Measurements from ENCODE around the gene OGFOD3.

Gene OGFOD3

GRCh38 chr17:82405051-82405450 lies 13.3 kb downstream of the OGFOD3 start:
- no peak for DNase-seq

- no peak for DNase-seq
Measured at GRCh38 chr17:82403662-82404660, 14.4 kb downstream of the OGFOD3 start.

DNA sequence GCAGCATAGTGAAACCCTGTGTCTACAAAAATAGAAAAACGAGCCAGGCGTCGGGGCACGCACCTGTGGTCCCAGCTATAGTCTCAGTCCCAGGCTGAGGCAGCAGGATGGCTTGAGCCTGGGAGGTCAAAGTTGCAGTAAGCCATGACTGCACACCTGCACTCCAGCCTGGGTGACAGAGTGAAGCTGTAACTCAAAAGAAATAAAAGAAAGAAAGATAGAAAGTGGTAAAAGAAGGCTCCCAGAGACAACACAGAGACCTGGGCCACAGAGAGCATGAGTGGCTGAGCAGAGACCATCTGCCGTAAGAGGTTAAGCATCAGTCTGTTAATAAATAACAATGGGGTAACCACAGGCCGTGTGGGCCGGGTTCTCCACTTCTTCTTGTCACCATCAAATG lies 15.5 kb downstream of the OGFOD3 start:
- DNase-seq, result no peak

DNA sequence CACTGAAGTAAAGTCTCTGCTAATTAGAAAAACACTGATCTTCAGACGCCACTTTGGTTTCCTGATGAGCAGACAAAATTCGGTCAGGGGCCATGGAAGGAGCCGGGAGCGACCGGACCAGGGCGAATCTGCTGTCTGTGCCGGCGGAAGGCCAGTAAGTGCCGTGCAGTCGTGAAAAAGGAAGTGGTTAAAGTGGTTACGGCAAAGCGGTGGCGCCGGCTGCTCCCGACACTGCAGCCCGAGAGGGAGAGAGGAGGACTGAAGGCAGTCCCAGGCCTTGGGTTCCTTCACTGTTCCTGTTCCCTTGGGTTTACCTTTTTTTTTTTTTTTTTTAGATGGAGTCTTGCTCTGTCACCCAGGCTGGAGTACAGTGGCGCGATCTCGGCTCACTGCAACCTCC lies 17.6 kb downstream of the OGFOD3 start:
- peak in 4 of 5 donors; percentile 28 to 69 (median 33) for DNase-seq

DNA sequence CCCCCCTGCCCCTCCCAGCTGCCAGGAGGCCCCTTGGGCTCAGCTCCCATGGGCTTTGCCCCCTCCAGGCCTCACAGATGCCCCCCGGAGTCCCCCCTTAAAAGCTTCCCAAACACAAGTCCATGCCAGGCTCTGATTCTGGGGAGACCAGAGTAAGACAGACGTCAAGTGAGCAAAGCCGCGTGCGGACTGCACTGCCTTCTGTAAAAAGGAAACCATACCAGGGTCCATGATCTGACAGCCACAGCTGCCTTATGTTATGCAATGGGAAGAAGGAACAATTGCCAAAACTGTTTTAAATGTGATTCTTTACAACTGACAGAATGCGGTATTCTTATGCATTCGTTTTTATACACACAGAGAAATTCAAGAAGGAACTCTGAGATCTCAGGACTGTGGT lies 18.2 kb downstream of the OGFOD3 start:
- no peak for DNase-seq

DNA sequence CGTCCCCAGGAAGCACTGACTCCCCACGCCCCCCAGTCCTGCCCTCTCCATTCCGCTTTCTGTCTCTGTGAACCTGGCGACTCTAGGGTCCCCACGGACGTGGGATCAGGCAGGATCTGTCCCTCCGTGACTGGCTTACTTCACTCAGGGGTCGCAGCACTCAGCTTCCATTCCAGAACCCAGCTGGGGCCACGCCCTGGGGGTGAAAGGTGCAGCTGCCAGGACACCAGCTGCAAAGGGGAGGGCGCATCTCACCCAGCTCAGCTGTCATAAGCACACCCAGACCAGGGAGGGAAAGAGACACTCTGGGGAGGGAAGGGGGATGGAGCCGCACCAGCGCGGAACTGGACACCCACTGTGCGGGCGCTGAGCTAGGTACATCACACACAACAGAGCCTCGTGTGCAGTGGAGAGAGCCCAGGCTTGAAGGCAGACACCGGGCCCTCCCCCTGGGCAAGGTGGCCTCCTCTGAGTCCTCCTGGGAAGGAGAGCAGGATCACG lies 18.7 kb downstream of the OGFOD3 start:
- DNase-seq, result no peak

DNA sequence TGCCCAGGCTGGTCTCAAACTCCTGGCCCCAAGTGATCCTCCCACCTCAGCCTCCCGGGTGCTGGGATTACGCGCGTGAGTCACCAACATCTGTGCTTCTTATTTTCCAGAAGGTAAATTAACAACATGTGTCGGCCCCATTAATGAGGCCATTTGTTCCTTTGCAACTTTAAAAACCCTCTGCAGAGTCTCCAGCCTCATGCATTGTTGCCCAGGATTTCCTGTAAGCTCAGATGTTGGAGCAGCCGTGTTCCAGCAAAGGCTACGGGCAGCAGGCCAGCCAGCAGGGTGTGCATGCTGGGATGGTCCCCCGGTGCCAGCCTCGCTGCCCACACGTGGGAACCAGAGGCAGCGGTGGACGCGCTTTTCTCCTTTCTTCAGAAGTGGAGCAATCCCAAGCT lies 19.3 kb downstream of the OGFOD3 start:
- DNase-seq, result no peak

- peak in 1 of 5 donors; percentile 9 for DNase-seq
Measured at GRCh38 chr17:82397449-82398335, 20.7 kb downstream of the OGFOD3 start.

DNA sequence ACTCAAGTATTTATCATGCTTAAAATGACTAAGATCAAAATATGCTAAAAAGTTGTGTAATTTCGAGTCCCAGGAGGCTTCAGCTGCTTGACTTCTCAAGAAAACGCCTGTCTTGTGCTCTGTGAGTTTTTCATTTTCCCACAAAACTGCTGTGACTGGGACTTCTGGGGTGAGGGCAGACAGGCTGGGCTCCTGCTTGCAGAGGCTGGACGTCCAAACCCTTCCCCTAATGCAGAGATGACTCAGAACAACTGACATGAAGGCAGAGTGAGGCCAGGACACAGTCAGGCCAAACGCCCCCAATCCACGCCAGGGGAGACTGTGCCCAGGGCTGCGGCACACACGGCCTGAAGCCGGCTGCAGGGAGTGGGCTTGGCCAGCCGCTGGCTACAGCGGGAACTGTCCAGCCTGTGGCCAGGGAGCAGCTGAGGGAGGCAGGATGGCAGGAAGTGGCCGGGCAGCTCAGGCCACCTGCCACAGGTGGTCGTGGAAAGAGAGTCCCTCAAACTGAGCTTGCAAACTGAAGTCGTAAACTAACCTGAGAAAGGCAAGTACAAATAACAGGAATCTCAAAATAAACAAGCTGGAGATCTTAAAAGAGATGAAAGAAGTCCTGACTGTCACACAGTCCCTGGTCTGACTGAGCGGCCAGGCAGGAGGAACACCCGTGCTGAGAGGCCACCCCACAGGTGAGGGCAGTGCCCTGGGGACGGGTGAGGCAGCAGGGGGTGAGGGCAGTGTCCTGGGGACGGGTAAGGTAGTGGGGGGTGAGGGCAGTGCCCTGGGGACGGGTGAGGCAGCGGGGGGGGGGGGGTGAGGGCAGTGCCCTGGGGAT lies 21.6 kb downstream of the OGFOD3 start:
- no peak for DNase-seq

DNA sequence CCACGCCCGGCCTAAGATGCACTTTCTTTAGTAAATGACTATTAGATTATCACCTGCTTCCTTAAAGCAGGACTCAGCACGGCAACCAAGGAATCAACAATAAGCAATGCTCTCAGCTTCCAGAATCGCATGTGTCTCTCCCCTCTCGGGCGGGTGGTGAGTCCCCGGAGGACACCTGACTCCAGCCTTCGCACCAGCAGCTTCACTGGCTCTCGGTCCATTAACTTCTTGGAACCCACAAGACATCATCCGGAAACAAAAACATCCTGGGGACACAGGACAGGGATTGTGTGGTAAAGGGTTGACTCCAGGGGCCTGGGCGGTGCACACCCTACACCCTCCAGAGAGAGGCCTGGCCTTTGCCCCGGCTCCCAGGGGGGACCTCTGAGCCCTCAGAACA lies 24.1 kb downstream of the OGFOD3 start:
- no peak for DNase-seq

DNA sequence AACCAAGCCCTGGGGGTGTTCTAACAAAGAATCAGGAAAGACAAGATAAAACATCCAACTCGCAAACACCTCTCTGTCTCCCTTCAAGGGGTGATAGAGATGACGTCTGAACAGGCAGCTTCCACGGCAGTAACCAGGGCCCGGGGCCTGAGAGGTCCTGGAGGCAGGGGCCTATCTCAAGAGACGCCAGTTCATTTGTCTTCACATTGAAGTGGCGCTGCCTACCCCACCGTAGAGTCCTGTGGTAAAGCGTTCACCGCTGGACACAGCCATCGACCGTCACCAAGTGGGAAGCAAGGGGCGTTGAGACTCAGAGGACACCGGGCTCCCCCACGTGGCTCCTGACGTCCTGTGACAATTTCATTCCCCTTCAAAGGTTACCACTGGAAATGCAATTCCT lies 25.4 kb downstream of the OGFOD3 start:
- no peak for DNase-seq

- DNase-seq, result no peak
Measured at GRCh38 chr17:82392209-82392920, 26.0 kb downstream of the OGFOD3 start.

- peak in 1 of 5 donors; percentile 10 for DNase-seq
Measured at GRCh38 chr17:82391496-82392066, 26.8 kb downstream of the OGFOD3 start.

GRCh38 chr17:82390860-82391435 lies 27.4 kb downstream of the OGFOD3 start:
- no peak for DNase-seq

DNA sequence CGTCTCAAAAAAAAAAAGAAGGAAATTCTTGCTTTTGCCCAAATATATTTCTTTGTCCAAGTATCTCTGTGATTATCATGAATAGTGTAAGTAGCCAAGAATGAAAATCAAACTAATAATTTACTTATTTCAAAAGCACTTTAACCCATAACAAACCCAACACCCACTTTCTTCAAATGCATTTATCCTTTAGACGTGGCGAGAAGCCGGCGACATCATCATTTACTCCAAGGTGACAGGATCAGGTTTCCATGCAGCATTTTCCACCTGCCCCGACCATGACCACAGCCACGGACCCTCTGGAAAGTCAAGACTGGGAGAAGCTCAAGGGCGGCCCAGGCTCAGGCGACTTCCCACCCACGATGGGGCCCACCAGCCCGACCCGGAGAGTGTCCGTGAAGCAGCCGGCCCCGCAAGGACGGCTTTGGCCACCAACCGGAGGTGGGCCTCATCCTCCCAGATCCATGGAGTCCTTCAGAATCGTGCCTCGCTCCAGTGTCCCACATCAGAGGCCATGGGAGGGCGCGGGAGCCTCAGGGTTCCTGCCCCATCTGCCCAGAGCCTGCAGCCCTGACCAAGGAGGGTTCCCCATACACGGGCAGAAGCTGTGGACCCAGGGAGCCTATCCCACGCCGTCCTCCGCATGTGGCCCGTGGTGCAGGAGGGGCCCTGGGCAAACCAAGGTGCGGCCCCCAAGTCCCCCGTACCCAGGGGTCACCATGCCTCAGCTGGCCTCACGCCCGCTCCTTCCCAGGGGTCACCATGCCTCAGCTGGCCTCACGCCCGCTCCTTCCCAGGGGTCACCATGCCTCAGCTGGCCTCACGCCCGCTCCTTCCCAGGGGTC lies 28.1 kb downstream of the OGFOD3 start:
- DNase-seq, result no peak

DNA sequence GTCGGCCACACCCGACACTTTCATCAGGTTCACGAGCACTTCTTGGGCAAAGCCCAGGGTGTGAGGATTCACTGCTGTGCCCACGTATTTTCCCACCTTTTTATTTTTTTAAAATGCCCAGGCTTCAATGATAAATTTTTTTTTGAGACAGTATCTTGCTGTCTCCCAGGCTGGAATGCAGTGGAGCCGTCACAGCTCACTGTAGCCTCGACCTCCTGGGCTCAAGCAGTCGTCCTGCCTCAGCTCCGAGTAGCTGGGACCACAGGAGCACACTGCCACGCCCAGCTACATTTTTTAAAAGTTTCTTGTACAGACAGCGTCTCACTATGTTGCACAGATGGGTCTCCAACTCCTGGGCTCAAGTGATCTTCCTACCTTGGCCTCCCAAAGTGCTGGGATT lies 29.0 kb downstream of the OGFOD3 start:
- no peak for DNase-seq

DNA sequence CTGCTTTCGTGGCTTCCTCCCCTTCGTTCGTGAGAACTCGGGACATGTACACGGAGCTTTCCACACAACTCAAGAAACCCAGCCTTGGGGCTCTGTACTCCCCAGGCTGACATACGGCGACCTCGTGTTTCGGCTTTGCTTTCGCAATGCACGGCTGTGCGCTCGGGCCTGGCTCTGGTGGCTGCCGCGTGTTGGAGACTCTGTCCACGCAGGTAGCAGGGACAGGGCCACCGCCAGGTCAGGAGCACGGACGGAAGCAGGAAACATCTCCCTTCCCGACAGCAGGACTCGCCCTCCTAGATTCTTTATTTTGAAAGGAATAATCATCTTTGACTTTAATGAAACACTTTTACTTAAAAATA lies 29.5 kb downstream of the OGFOD3 start:
- no peak for DNase-seq

DNA sequence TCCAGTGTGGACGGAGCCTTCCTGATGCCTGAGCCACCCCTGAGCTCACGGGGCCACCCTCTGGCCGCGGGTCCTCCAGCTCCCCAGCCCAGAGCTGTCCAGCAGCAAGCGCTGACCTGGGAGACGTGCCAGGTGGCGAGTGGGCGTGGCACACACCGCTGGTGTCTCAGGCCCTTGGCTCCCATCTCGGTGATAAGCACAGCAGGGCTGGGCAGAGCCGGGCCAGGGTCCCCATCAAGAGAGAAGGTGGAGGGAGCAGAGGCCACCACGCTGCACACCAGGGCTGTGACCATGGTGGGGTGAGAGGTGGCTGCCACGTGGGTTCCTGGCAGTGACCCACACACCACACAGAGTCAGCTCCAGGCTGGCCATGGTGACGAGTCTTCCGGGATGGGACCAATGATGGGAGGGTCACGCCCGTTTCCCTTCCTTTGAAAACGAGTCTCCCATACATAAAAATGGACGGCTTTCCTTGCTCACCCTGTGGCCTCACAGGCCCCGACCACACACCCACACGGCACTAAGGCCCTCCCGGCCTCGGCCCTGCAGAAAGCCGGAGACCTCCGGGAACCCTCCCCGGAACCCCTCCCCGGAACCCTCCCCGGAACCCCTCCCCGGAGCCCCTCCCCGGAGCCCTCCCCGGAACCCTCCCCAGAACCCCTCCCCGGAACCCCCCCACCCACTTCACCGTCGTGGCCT lies 30.0 kb downstream of the OGFOD3 start:
- DNase-seq, result no peak

DNA sequence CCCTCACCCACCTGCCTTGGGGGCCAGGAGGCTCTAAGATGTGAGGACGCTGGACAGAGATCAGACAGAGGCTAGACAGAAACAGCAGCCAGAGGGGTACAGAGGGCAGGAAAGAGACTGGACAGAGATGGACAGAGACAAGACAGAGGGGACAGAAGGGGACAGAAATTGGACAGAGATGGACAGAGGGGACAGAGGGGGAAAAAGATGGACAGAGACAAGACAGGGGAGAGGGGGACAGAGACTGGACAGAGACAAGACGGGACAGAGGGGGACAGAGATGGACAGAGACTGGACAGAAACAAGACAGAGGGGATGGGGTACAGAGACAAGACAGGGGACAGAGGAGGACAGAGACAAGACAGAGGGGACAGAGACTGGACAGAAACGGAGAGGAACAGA lies 30.7 kb downstream of the OGFOD3 start:
- no peak for DNase-seq
